A549 treated with CpdA at 1 μM for 4 hours (cell line): Measurements from ENCODE around the gene PRSS33. TPM values are rescaled to one million over a fixed set of nuclear protein-coding genes. Genes with fewer than 3 reads are reported as not detected.

Experiments
- total RNA-seq: library from RNA; stranded (reverse); fragments of 200-300 nt; extraction: Qiagen RNA extraction; gene quantifications from 5 replicates; pipeline ENCODE4 v1.2.3, GENCODE V29; 2022; ENCODE audit warnings: low read depth

The PRSS33 gene, protein sequence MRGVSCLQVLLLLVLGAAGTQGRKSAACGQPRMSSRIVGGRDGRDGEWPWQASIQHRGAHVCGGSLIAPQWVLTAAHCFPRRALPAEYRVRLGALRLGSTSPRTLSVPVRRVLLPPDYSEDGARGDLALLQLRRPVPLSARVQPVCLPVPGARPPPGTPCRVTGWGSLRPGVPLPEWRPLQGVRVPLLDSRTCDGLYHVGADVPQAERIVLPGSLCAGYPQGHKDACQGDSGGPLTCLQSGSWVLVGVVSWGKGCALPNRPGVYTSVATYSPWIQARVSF
- total RNA-seq = 0.03 TPM in 1 of 5 replicates, not detected in the others

DNA sequence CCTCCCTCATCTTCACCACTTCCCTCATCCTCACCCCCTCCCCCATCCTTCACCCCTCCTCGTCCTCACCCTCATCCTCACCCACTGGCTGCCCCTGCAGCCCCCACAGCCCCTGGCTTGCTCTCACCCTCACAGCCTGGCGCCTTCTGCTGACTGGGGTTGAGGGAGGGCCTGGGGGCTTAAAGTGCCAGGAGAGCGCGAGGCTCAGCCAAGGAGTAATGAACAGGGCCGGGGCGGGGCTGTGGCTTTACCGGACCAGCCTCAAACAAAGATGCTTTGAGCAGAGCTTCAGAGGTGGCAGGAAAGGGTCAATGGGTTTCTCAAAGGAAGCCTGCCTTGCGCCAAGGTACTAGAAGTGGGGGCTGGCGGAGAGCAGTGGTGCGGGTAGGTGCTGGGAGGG, at the start of gene PRSS33:
TSS of gene PRSS33 (minus strand) at position 155 of the 400 bp plus-strand sequence. CDS start 1,013 bp downstream, outside the sequence.

DNA sequence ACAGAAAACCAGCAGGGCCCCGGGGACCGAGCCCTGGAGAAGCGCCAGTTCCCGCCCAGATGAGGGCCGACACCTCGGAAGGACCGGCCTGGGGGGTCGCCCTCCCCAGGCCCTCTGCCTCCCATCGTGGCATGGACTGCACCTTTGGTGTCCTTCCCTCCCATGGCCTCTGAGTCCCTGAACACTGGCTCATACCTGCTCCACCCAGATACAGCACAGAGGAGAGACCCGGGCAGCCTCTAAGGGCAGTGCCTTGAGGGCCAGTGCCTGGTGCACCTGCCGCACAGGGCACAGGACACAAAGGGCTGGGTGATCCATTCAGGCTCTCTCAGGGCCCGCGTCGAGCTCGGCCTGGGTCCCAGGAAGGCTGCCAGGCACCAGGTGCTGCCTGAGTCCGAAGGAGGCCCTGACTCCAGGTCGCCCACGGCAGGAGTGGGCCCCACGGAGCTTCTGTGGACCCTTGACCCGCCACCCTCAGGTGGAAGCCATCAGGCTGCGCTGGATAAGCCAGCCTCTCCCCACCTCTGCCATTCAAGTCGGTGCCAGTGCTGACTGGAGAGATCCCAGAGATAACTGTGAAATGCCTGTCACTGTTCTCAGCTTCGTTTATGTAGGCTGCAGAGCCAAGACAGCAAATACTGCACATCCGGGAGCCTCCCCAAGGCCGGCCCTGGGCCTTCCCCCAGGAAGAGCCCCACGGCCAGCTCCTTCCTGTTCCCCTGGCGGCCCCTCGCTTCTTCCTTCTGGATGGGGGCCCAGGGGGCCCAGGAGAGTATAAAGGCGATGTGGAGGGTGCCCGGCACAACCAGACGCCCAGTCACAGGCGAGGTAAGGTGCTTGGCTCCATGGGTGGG, 42.4 kb upstream of the PRSS33 start, which contains the start of gene ZG16B:
TSS of gene ZG16B (plus strand) at position 803 of the 854 bp plus-strand sequence. CDS start 139 bp downstream, outside the sequence.

DNA sequence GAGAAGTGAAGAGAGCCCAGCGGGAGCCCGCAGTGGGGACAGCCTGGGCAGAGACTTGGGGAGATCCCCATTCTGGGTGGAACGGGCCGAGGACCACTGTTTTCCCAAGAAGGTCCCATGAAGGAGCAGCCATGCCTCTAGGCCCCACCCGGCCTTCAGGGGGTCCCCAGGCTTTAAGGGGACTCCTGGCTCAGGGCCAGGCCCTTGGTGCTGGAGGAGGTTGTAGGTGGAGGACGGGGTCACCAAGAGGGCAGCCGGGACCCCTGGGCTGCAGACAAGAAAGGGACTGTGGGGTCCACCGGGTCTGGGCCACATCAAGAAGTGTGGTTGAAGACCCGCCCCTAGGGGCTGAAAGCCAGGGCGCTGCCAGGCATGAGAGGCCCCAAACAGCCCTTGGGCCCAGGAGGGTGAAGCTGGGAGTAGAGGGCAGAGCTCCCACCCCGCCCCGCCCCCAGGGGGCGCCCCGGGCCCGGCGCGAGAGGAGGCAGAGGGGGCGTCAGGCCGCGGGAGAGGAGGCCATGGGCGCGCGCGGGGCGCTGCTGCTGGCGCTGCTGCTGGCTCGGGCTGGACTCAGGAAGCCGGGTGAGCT, 29.5 kb upstream of the PRSS33 start, which contains the start of gene PRSS21:
TSS of gene PRSS21 (plus strand) at position 487 of the 589 bp plus-strand sequence. CDS start at position 519, 32 bp downstream.

DNA sequence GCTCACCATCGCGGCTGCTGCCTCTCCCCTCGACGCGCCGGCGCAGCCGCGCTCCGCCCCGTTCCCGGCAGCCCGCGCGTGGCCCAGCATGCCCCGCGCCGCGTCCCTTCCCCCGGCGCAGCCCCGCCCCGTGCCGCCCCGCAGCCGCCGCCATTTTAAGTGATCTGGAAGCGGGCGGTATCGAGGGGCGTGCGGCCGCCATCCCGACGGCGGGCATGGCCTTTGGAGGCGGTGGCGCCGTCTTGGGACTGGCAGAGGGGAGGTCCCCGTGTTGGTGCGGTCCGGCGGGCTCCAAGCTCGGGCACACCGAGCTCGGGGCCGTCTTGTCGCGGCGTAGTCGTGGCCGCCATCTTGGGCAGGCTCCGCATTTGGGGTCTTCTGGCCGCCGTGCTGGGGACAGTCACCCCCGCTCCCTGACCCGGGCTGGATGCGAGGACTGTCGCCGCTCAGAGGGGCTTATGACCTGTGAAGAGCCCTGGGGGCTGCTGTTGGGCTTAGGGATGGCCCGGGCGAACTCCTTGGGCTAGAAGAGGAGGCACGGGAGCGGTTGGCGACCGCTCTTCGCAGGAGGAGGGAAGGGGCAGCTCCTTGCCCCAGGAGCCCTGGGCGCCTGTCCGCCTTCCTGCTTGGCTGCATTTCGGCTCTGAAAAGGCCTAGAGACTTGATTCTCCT, 10.0 kb downstream of the PRSS33 start, which contains the start of gene ELOB:
TSS of gene ELOB (minus strand) at position 50 of the 672 bp plus-strand sequence. CDS start at position 9, 41 bp downstream.

DNA sequence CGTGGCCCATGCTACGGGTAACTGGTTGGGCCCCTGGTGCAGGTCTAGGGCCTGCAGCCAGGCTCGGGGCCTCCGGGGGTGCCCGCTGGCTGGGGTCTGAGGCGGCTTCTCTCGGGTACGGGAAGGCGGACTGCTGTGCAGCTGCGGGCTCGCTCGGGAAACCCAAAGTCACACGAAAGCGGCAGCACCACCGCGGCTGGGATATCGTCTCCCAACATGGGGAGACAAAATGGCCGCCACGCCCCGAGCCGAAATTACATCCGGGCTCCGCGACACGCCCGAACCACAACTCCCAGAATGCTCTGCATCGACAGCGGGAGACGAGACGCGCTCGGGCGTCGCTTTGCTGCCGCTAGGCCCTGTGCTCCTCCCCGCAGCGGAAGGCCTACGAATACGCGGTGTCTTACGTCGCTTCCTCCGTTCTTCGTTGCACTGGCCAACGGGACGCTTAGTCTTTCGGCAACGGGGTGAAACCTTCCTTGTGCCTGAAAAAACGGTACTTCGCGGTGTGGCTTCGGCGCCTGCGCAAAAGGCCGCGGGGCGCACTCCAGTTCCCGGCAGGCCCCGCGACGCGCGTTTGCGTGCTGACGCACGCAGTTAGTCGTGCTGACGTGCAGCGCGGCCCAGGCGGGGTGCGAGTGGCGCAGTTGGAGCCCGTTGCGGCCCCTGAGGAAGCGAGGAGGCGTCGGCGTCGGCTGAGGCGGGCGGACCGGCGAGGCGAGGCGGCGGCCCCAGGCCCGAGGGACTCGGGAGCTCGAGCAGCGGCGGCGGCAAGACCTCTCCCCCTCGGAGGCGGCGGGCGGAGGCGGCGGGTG, 35.1 kb downstream of the PRSS33 start, which contains the start of gene SRRM2:
TSS of gene SRRM2 (plus strand) at position 604 of the 815 bp plus-strand sequence. CDS start 3,727 bp downstream, outside the sequence.

Other genes starting within 250 kb of the PRSS33 start
- 19.8 to 25.7 TPM (median 22.4 TPM) in 5 replicates for gene PDPK1, start 249.5 kb downstream of the PRSS33 start, total RNA-seq
- 37.7 to 45.1 TPM (median 42.1 TPM) in 5 replicates for gene KCTD5, start 105.0 kb downstream of the PRSS33 start, total RNA-seq
- 1.0 to 1.6 TPM (median 1.3 TPM) in 5 replicates for gene PRSS27, start 67.3 kb downstream of the PRSS33 start, total RNA-seq
- gene SRRM2, start 34.9 kb downstream of the PRSS33 start, total RNA-seq = 331 to 447 TPM (median 382 TPM) in 5 replicates
- gene ELOB, start 10.3 kb downstream of the PRSS33 start, total RNA-seq = 414 to 506 TPM (median 472 TPM) in 5 replicates
- gene PRSS41, start 10.9 kb upstream of the PRSS33 start, total RNA-seq = not detected in 5 replicates
- gene PRSS21, start 29.7 kb upstream of the PRSS33 start, total RNA-seq = 0.11 to 0.19 TPM (median 0.12 TPM) in 3 of 5 replicates, not detected in the others
- 0.55 to 1.0 TPM (median 0.87 TPM) in 5 replicates for gene ZG16B, start 42.7 kb upstream of the PRSS33 start, total RNA-seq
- gene PRSS22, start 70.6 kb upstream of the PRSS33 start, total RNA-seq = 2.3 to 3.6 TPM (median 2.7 TPM) in 5 replicates
- gene FLYWCH2, start 95.7 kb upstream of the PRSS33 start, total RNA-seq = 46.2 to 58.3 TPM (median 52.7 TPM) in 5 replicates
- gene FLYWCH1, start 124.4 kb upstream of the PRSS33 start, total RNA-seq = 18.8 to 30.9 TPM (median 28.1 TPM) in 5 replicates
- gene KREMEN2, start 176.7 kb upstream of the PRSS33 start, total RNA-seq = 1.1 to 2.3 TPM (median 1.9 TPM) in 5 replicates
- 29.4 to 40.9 TPM (median 37.7 TPM) in 5 replicates for gene PAQR4, start 181.8 kb upstream of the PRSS33 start, total RNA-seq
- gene PKMYT1, start 192.9 kb upstream of the PRSS33 start, total RNA-seq = 62.4 to 91.1 TPM (median 87.4 TPM) in 5 replicates
- 0.27 to 0.80 TPM (median 0.39 TPM) in 5 replicates for gene CLDN9, start 225.4 kb upstream of the PRSS33 start, total RNA-seq
- gene CLDN6, start 230.6 kb upstream of the PRSS33 start, total RNA-seq = 0.30 to 0.58 TPM (median 0.32 TPM) in 4 of 5 replicates, not detected in the other
- 446 to 698 TPM (median 646 TPM) in 5 replicates for gene TNFRSF12A, start 232.8 kb upstream of the PRSS33 start, total RNA-seq
- gene HCFC1R1, start 236.4 kb upstream of the PRSS33 start, total RNA-seq = 201 to 240 TPM (median 232 TPM) in 5 replicates
- gene THOC6, start 236.5 kb upstream of the PRSS33 start, total RNA-seq = 27.4 to 38.7 TPM (median 33.2 TPM) in 5 replicates
- not detected in 5 replicates for gene BICDL2, start 249.4 kb upstream of the PRSS33 start, total RNA-seq